WTC11 (cell line): Measurements from ENCODE around the gene MPPE1. TPM values are rescaled to one million over a fixed set of nuclear protein-coding genes. Genes with fewer than 3 reads are reported as not detected.

Source experiments
- ATAC-seq: fragments of 200-7000 bp; cut with Tn5 transposase; 2 replicates; pipeline ENCODE4 v1.10.0; 2021; ENCODE audit warnings: mild to moderate bottlenecking, moderate library complexity
- CTCF ChIA-PET: fragments of 300-600 bp; sonication (Branson Sonifier 250); formaldehyde crosslinking; loops from one replicate; lab custom pipeline; 2021; ENCODE audit warnings: antibody characterized with exemption; lab: Charles Lee
- POLR2A ChIA-PET: fragments of 350-600 bp; sonication (Branson Sonifier 250); formaldehyde crosslinking; loops from one replicate; lab custom pipeline; 2021; ENCODE audit warnings: antibody characterized with exemption; lab: Charles Lee
- DNase-seq: peaks from one replicate; pipeline ENCODE4 v3.0.0; 2021; ENCODE audit warnings: low spot score
- H3K27ac Mint-ChIP-seq: 2 replicates; pipeline ENCODE4 v1.8.0; 2021; ENCODE audit warnings: mixed read lengths
- H3K27me3 Mint-ChIP-seq: 2 replicates; pipeline ENCODE4 v1.8.0; 2021; ENCODE audit warnings: low read depth, mild to moderate bottlenecking, moderate library complexity, mixed read lengths
- H3K36me3 Mint-ChIP-seq: 2 replicates; pipeline ENCODE4 v1.8.0; 2021; ENCODE audit warnings: mixed read lengths
- H3K4me1 Mint-ChIP-seq: 2 replicates; pipeline ENCODE4 v1.8.0; 2022; ENCODE audit warnings: mixed read lengths
- H3K4me3 Mint-ChIP-seq: 2 replicates; pipeline ENCODE4 v1.8.0; 2021; ENCODE audit warnings: mild to moderate bottlenecking, moderate library complexity, mixed read lengths
- H3K9me3 Mint-ChIP-seq: 2 replicates; pipeline ENCODE4 v1.8.0; 2021; ENCODE audit warnings: mixed read lengths
- ELF4 ChIP-seq: sonication (generic); formaldehyde crosslinking; IDR thresholded peaks from 2 replicates; pipeline ENCODE4 v1.8.1; 2022; ENCODE audit warnings: low read depth, mild to moderate bottlenecking, moderate library complexity, missing genetic modification reagents
- EMX1 ChIP-seq: fragments of 250-450 bp; sonication (Bioruptor Pico); IDR thresholded peaks from 2 replicates; pipeline ENCODE4 v1.8.0; 2021; ENCODE audit warnings: mild to moderate bottlenecking
- FOXK1 ChIP-seq: sonication (generic); formaldehyde crosslinking; IDR thresholded peaks from 2 replicates; pipeline ENCODE4 v1.8.0; 2022; ENCODE audit warnings: mild to moderate bottlenecking, moderate library complexity, missing genetic modification reagents
- GTF2I ChIP-seq: fragments of 250-450 bp; sonication (Bioruptor Pico); conservative IDR thresholded peaks from 2 replicates; pipeline ENCODE4 v1.4.0; 2021; ENCODE audit warnings: mild to moderate bottlenecking
- MLX ChIP-seq: sonication (generic); formaldehyde crosslinking; IDR thresholded peaks from 2 replicates; pipeline ENCODE4 v1.8.1; 2023; ENCODE audit warnings: mild to moderate bottlenecking, missing genetic modification reagents, moderate library complexity
- MXD4 ChIP-seq: fragments of 250-450 bp; sonication (Bioruptor Pico); IDR thresholded peaks from 2 replicates; pipeline ENCODE4 v1.8.0; 2021; ENCODE audit warnings: mild to moderate bottlenecking, moderate library complexity, borderline replicate concordance
- RELA ChIP-seq: sonication (generic); formaldehyde crosslinking; IDR thresholded peaks from 2 replicates; pipeline ENCODE4 v1.8.1; 2022; ENCODE audit warnings: missing genetic modification reagents, mild to moderate bottlenecking, borderline replicate concordance
- RORB ChIP-seq: fragments of 250-450 bp; sonication (Bioruptor Pico); IDR thresholded peaks from 2 replicates; pipeline ENCODE4 v1.9.0; 2021; ENCODE audit warnings: mild to moderate bottlenecking
- SMAD3 ChIP-seq: sonication (generic); formaldehyde crosslinking; IDR thresholded peaks from 2 replicates; pipeline ENCODE4 v1.8.0; 2022; ENCODE audit warnings: missing genetic modification reagents, mild to moderate bottlenecking, borderline replicate concordance
- TEAD4 ChIP-seq: sonication (generic); formaldehyde crosslinking; IDR thresholded peaks from 2 replicates; pipeline ENCODE4 v1.8.0; 2022; ENCODE audit warnings: mild to moderate bottlenecking, missing genetic modification reagents
- ZNF219 ChIP-seq: sonication (generic); formaldehyde crosslinking; IDR thresholded peaks from 2 replicates; pipeline ENCODE4 v1.8.0; 2023; ENCODE audit warnings: missing genetic modification reagents, mild to moderate bottlenecking, borderline replicate concordance
- ZNF263 ChIP-seq: sonication (generic); formaldehyde crosslinking; IDR thresholded peaks from 2 replicates; pipeline ENCODE4 v1.8.1; 2022; ENCODE audit warnings: low read depth, mild to moderate bottlenecking, moderate library complexity, missing genetic modification reagents
- ZNF512 ChIP-seq: sonication (generic); formaldehyde crosslinking; IDR thresholded peaks from 2 replicates; pipeline ENCODE4 v1.8.1; 2022; ENCODE audit warnings: missing genetic modification reagents, borderline replicate concordance
- total RNA-seq: library from RNA; stranded (reverse); gene quantifications from 3 replicates; pipeline ENCODE4 v1.2.3, GENCODE V29; 2021
- TF ChIP-seq, protein P1 (sequence below): sonication (generic); formaldehyde crosslinking; IDR thresholded peaks from 2 replicates; pipeline ENCODE4 v1.8.1; 2022; ENCODE audit warnings: low read depth, mild to moderate bottlenecking, moderate library complexity, missing genetic modification reagents, borderline replicate concordance
- TF ChIP-seq, protein P2 (sequence below): fragments of 250-450 bp; sonication (Bioruptor Pico); IDR thresholded peaks from 2 replicates; pipeline ENCODE4 v1.9.0; 2021; ENCODE audit warnings: mild to moderate bottlenecking, borderline replicate concordance

Gene MPPE1
- total RNA-seq, 1 experiment from 2014 or later, result 29.1 TPM

GRCh38 chr18:11862468-11863137 is 45.5 kb downstream of the MPPE1 start:
- Mint-ChIP-seq H3K36me3 (no peaks in the 10 kb centered on the region; the same call in 1 of the 2 replicates), H3K27ac (no peak overlapping the region; the same call in 1 of the 2 replicates), H3K4me1 (peaks cover 21% of the 10 kb centered on the region)
- DNase-seq, result no peak
- CTCF ChIA-PET, result interaction anchor here (1.4 to 1.5 kb wide), 2 partner anchors 101 to 177 kb away, joined by 3 to 4 read pairs; no protein-coding TSS in a partner anchor
- ATAC-seq, result no peak
- TF ChIP-seq GTF2I (CRISPR knock-in tag) (no peak), RELA (CRISPR knock-in tag) (no peak), TEAD4 (CRISPR knock-in tag) (no peak), ZNF512 (CRISPR knock-in tag) (no peak), MXD4 (CRISPR knock-in tag) (no peak), FOXK1 (CRISPR knock-in tag) (no peak), MLX (no peak), ZNF219 (CRISPR knock-in tag) (no peak), EMX1 (no peak)
- TF ChIP-seq, all 79 proteins: peak for 0
- POLR2A ChIA-PET, result no interaction called here
- H3K27me3 Mint-ChIP-seq, result no peaks in the 10 kb centered on the region
- H3K9me3 Mint-ChIP-seq, result no peaks in the 10 kb centered on the region
- no peak overlapping the region for H3K4me3 Mint-ChIP-seq

DNA sequence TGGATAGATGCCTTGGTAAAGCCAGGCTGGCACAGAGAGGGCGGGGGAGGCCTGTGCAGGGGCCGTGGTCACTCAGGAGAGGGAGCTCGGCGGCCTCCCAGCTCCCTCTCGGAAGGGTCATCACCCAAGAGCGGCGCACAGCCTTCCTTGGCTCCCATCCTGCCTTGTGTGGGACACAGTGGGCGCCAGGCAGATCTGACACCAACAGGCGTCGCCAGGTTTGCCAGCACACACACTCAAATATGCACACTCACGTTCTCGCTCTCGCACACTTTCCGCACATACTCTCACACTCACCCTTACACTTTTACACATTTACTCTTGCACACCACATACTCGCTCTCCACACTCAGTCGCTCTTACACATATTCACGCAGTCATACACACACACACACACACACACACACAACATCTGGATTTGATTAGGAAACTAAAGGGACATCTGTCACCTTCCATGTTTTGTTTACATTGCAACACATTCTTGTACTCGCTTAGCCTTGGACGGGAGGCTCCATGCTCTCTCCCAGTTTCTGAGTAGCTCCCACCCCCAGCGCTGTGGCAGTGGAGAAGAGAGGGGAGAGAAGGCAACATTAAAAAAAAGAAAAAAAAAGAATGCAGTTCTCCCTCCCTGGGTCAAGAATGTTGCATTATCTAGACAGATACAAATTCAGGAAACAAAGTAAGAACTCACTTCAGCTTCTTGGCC is 46.4 kb downstream of the MPPE1 start:
- no peaks in the 10 kb centered on the region; the same call in 1 of the 2 replicates for H3K36me3 Mint-ChIP-seq
- H3K4me1 Mint-ChIP-seq, result peaks cover 30% of the 10 kb centered on the region
- H3K4me3 Mint-ChIP-seq, result no peak overlapping the region
- H3K27ac Mint-ChIP-seq, result peak overlapping the region; percentile 31
- no peak for TF ChIP-seq MLX
- no peak for TF ChIP-seq ZNF263 (CRISPR knock-in tag)
- no peak for TF ChIP-seq ELF4 (CRISPR knock-in tag)
- no peak for TF ChIP-seq SMAD3 (CRISPR knock-in tag)
- TF ChIP-seq RORB (CRISPR knock-in tag), result no peak
- TF ChIP-seq, protein P1, sequence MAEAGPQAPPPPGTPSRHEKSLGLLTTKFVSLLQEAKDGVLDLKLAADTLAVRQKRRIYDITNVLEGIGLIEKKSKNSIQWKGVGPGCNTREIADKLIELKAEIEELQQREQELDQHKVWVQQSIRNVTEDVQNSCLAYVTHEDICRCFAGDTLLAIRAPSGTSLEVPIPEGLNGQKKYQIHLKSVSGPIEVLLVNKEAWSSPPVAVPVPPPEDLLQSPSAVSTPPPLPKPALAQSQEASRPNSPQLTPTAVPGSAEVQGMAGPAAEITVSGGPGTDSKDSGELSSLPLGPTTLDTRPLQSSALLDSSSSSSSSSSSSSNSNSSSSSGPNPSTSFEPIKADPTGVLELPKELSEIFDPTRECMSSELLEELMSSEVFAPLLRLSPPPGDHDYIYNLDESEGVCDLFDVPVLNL (CRISPR knock-in tag), result no peak
- TF ChIP-seq, protein P2, sequence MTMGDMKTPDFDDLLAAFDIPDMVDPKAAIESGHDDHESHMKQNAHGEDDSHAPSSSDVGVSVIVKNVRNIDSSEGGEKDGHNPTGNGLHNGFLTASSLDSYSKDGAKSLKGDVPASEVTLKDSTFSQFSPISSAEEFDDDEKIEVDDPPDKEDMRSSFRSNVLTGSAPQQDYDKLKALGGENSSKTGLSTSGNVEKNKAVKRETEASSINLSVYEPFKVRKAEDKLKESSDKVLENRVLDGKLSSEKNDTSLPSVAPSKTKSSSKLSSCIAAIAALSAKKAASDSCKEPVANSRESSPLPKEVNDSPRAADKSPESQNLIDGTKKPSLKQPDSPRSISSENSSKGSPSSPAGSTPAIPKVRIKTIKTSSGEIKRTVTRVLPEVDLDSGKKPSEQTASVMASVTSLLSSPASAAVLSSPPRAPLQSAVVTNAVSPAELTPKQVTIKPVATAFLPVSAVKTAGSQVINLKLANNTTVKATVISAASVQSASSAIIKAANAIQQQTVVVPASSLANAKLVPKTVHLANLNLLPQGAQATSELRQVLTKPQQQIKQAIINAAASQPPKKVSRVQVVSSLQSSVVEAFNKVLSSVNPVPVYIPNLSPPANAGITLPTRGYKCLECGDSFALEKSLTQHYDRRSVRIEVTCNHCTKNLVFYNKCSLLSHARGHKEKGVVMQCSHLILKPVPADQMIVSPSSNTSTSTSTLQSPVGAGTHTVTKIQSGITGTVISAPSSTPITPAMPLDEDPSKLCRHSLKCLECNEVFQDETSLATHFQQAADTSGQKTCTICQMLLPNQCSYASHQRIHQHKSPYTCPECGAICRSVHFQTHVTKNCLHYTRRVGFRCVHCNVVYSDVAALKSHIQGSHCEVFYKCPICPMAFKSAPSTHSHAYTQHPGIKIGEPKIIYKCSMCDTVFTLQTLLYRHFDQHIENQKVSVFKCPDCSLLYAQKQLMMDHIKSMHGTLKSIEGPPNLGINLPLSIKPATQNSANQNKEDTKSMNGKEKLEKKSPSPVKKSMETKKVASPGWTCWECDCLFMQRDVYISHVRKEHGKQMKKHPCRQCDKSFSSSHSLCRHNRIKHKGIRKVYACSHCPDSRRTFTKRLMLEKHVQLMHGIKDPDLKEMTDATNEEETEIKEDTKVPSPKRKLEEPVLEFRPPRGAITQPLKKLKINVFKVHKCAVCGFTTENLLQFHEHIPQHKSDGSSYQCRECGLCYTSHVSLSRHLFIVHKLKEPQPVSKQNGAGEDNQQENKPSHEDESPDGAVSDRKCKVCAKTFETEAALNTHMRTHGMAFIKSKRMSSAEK, result no peak
- TF ChIP-seq, all 79 proteins: peak for 0
- ATAC-seq, result no peak
- ChIA-PET CTCF (interaction anchor here (1.5 kb wide), 1 partner anchor 100 kb away, joined by 3 read pairs; no protein-coding TSS in a partner anchor), POLR2A (no interaction called here)
- Mint-ChIP-seq H3K27me3 (no peaks in the 10 kb centered on the region), H3K9me3 (no peaks in the 10 kb centered on the region)
- no peak for DNase-seq
